Keratinocyte (primary cell): Measurements from ENCODE around the gene ACAD10. TPM values are rescaled to one million over a fixed set of nuclear protein-coding genes. Genes with fewer than 3 reads are reported as not detected.

Experiments
- DNase-seq: peaks from one replicate; pipeline ENCODE4 v3.0.0-alpha.2; 2011; ENCODE audit warnings: low read depth, missing footprints, low spot score
- FAIRE-seq: peaks from 2 replicates; lab custom pipeline; 2011; peaks lifted over from hg19 to GRCh38; lab: Jason Lieb, UNC
- H2AFZ ChIP-seq: 2 replicates; pipeline ENCODE4 v1.6.0; 2012; ENCODE audit warnings: low read length, control low read depth, inconsistent platforms; ENCODE audit not compliant: control insufficient read depth
- H3K27ac ChIP-seq: 2 replicates; pipeline ENCODE4 v1.5.1; 2011; ENCODE audit warnings: low read length; ENCODE audit not compliant: control insufficient read depth, insufficient read depth
- H3K27me3 ChIP-seq: 3 replicates; pipeline ENCODE4 v1.6.0; 2011; ENCODE audit warnings: low read length; ENCODE audit not compliant: control insufficient read depth, insufficient read depth; ENCODE audit errors: extremely low read depth
- H3K36me3 ChIP-seq, 2 experiments: 2 replicates in 1 of 2; 3 replicates in 1 of 2; pipeline ENCODE4 v1.5.1; 2011; ENCODE audit warnings: low read length in 2 of 2, mild to moderate bottlenecking in 1 of 2; ENCODE audit not compliant: control insufficient read depth in 2 of 2, insufficient read depth in 2 of 2; ENCODE audit errors: extremely low read depth in 1 of 2
- H3K4me1 ChIP-seq: 3 replicates; pipeline ENCODE4 v1.5.1; 2011; ENCODE audit warnings: low read length; ENCODE audit not compliant: control insufficient read depth, insufficient read depth; ENCODE audit errors: extremely low read depth
- H3K4me2 ChIP-seq: 3 replicates; pipeline ENCODE4 v1.6.0; 2011; ENCODE audit warnings: low read depth, low read length; ENCODE audit not compliant: control insufficient read depth, insufficient read depth; ENCODE audit errors: extremely low read depth
- H3K4me3 ChIP-seq, 3 experiments: fragments of 200-600 bp in 1 of 3; sonication (generic) in 1 of 3; 2 replicates in 2 of 3; 3 replicates in 1 of 3; pipeline ENCODE4 v1.5.1; 2011 to 2016; ENCODE audit warnings: low read length in 3 of 3, mild to moderate bottlenecking in 3 of 3, control low read depth in 2 of 3, inconsistent platforms in 1 of 3, low read depth in 1 of 3, mixed read lengths in 1 of 3, mixed run types in 1 of 3, moderate library complexity in 1 of 3; ENCODE audit not compliant: control insufficient read depth in 2 of 3, insufficient read depth in 2 of 3; ENCODE audit errors: extremely low read depth in 1 of 3
- H3K79me2 ChIP-seq: 2 replicates; pipeline ENCODE4 v1.6.0; 2012; ENCODE audit warnings: low read length; ENCODE audit not compliant: control insufficient read depth, insufficient read depth
- H3K9ac ChIP-seq: 3 replicates; pipeline ENCODE4 v1.6.0; 2011; ENCODE audit warnings: low read length; ENCODE audit not compliant: control insufficient read depth, insufficient read depth; ENCODE audit errors: extremely low read depth
- H3K9me1 ChIP-seq: 3 replicates; pipeline ENCODE4 v1.6.0; 2011; ENCODE audit warnings: low read length; ENCODE audit not compliant: control insufficient read depth, insufficient read depth; ENCODE audit errors: extremely low read depth
- H3K9me3 ChIP-seq: 2 replicates; pipeline ENCODE4 v1.5.1; 2012; ENCODE audit warnings: low read depth, low read length; ENCODE audit not compliant: control insufficient read depth
- H4K20me1 ChIP-seq: 3 replicates; pipeline ENCODE4 v1.6.0; 2011; ENCODE audit warnings: low read length; ENCODE audit not compliant: control insufficient read depth, insufficient read depth; ENCODE audit errors: extremely low read depth
- CTCF ChIP-seq, 3 experiments: IDR thresholded peaks in 1 of 3; conservative IDR thresholded peaks in 1 of 3; optimal IDR thresholded peaks in 1 of 3; 2 replicates in 2 of 3; 3 replicates in 1 of 3; pipeline versions ENCODE3 to v1.5.1; 2011; ENCODE audit warnings: low read length in 3 of 3, mild to moderate bottlenecking in 3 of 3, moderate library complexity in 2 of 3, control low read depth in 1 of 3, inconsistent platforms in 1 of 3; ENCODE audit not compliant: insufficient read depth in 2 of 3; ENCODE audit errors: extremely low read depth in 1 of 3
- EZH2 ChIP-seq: IDR thresholded peaks from one replicate; pipeline ENCODE4 v1.6.1; 2012; ENCODE audit warnings: inconsistent platforms, mild to moderate bottlenecking, low read length, moderate library complexity
- dilution Hi-C: fragments of 300-500 bp; cut with MboI; formaldehyde crosslinking; loops from one replicate; pipeline ENCODE4 v1.7.0; 2020; ENCODE audit warnings: low sequenced_read_pairs; ENCODE audit not compliant: extremely low pct_ligation_motif_present
- polyA plus RNA-seq, 5 experiments: library from polyadenylated mRNA; depleted of rRNA in 3 of 5; stranded (reverse) in 3 of 5; stranded (forward) in 1 of 5; unstranded in 1 of 5; fragments of >200 nt; gene quantifications; 1 replicate in 1 of 5; 2 replicates in 3 of 5; 3 replicates in 1 of 5; pipeline versions ENCODE4 v1.2.1 to v1.2.3, GENCODE V29; 2011 to 2012; ENCODE audit warnings: missing spikeins in 2 of 5, low read depth in 1 of 5, low replicate concordance in 1 of 5

The ACAD10 gene
- polyA plus RNA-seq, 1 donor (not counting 4 experiments of a cell fraction or from before 2014, with no cell fraction given), result 13.2 TPM

DNA sequence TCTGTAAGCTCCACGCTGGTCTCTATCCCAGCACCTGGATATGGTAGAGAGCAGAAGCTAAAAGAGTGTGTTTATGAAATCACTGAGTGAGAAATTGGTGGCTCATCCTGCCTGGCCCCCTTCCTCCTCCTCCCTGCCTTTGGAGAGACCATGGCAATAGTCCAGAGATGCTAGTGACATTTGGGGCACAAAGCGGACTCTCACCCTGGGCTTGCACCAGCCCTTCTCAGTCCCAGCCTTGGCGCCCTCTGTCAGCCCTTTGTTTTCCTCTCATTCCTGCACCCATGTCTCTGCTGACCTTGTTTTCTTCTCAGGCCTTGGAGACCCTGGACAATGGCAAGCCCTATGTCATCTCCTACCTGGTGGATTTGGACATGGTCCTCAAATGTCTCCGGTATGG, 99.1 kb downstream of the ACAD10 start:
- DNase-seq, result no peak
- Histone ChIP-seq H3K9me1 (peaks cover 2% of the 10 kb centered on the region), H3K4me1 (peaks cover 3% of the 10 kb centered on the region), H3K9me3 (no peaks in the 10 kb centered on the region), H3K79me2 (no peaks in the 10 kb centered on the region), H3K9ac (no peak overlapping the region), H4K20me1 (no peaks in the 10 kb centered on the region), H2AFZ (no peak overlapping the region), H3K4me3 (no peak overlapping the region), H3K4me2 (no peak overlapping the region), H3K27me3 (no peaks in the 10 kb centered on the region), H3K36me3 (peaks cover 9 to 12% of the 10 kb centered on the region in 2 experiments), H3K27ac (no peak overlapping the region)
- TF ChIP-seq EZH2 (no peak), CTCF (optimal IDR thresholded peaks at IDR 0.05 in 1 of 3, IDR thresholded peaks at IDR 0.05 in 1 of 3, conservative IDR thresholded peaks at IDR 0.05 in 1 of 3; ENCODE audit: extremely low read depth in 1 of 3, insufficient read depth in 2 of 3, low read length in 3 of 3) (no peak)
- FAIRE-seq, result no peak
- dilution Hi-C loops, result no loop called here

- peaks cover 9 to 12% of the 10 kb centered on the region in 2 experiments for H3K36me3 ChIP-seq
- H3K9ac ChIP-seq, result no peak overlapping the region
- H3K9me3 ChIP-seq, result no peaks in the 10 kb centered on the region
- no peaks in the 10 kb centered on the region for H3K27me3 ChIP-seq
- H4K20me1 ChIP-seq, result no peaks in the 10 kb centered on the region
- no peak overlapping the region for H3K27ac ChIP-seq
- H3K4me3 ChIP-seq, result no peak overlapping the region
- no peaks in the 10 kb centered on the region for H3K9me1 ChIP-seq
- no peak overlapping the region for H2AFZ ChIP-seq
- TF ChIP-seq CTCF (optimal IDR thresholded peaks at IDR 0.05 in 1 of 3, IDR thresholded peaks at IDR 0.05 in 1 of 3, conservative IDR thresholded peaks at IDR 0.05 in 1 of 3; ENCODE audit: extremely low read depth in 1 of 3, insufficient read depth in 2 of 3, low read length in 3 of 3) (no peak), EZH2 (no peak)
- no peak overlapping the region for H3K4me2 ChIP-seq
- H3K79me2 ChIP-seq, result no peaks in the 10 kb centered on the region
- DNase-seq (no peak), FAIRE-seq (no peak)
- dilution Hi-C loops, result no loop called here
- no peaks in the 10 kb centered on the region for H3K4me1 ChIP-seq
These were observed 99.8 kb downstream of the ACAD10 start for GRCh38 chr12:111785651-111786050.
